Endothelial cell (in vitro differentiated cells): ENCODE results near the gene APOBEC2. TPM values are rescaled to one million over a fixed set of nuclear protein-coding genes. Genes with fewer than 3 reads are reported as not detected.
"Not testable (repeated sequence)": the region's sequence is repeated elsewhere in the genome, so short reads cannot be mapped to it uniquely, and the experiment has no call there.

ENCODE experiments used
- DNase-seq: peaks from one replicate; pipeline ENCODE4 v3.0.0; 2021; ENCODE audit warnings: low spot score
- H3K27ac Mint-ChIP-seq: one replicate; pipeline ENCODE4 v1.8.0; 2021; ENCODE audit warnings: mixed read lengths, inconsistent platforms; ENCODE audit not compliant: unreplicated experiment
- H3K27me3 Mint-ChIP-seq: one replicate; pipeline ENCODE4 v1.8.0; 2021; ENCODE audit warnings: mild to moderate bottlenecking, moderate library complexity, mixed read lengths, inconsistent platforms; ENCODE audit not compliant: unreplicated experiment
- H3K36me3 Mint-ChIP-seq: one replicate; pipeline ENCODE4 v1.8.0; 2021; ENCODE audit warnings: mild to moderate bottlenecking, low read depth, mixed read lengths, inconsistent platforms; ENCODE audit not compliant: unreplicated experiment
- H3K4me1 Mint-ChIP-seq: one replicate; pipeline ENCODE4 v1.8.0; 2021; ENCODE audit warnings: mild to moderate bottlenecking, mixed read lengths, inconsistent platforms; ENCODE audit not compliant: unreplicated experiment
- H3K4me3 Mint-ChIP-seq: one replicate; pipeline ENCODE4 v1.8.0; 2021; ENCODE audit warnings: mild to moderate bottlenecking, mixed read lengths, inconsistent platforms; ENCODE audit not compliant: unreplicated experiment
- H3K9me3 Mint-ChIP-seq: one replicate; pipeline ENCODE4 v1.8.0; 2021; ENCODE audit warnings: mixed read lengths, inconsistent platforms; ENCODE audit not compliant: unreplicated experiment
- total RNA-seq: library from RNA; stranded (reverse); fragmentation: NEBNext Ultra II Directional; extraction: Animal tissue kit (Norgen Biotek cat#: 25700); gene quantifications from one replicate; pipeline ENCODE4 v1.2.1, GENCODE V29; 2021; ENCODE audit not compliant: unreplicated experiment
- TF ChIP-seq, protein P1 (sequence below): fragments of 200-600 bp; sonication (generic); IDR thresholded peaks from one replicate; pipeline ENCODE4 v1.5.0; 2021; ENCODE audit warnings: antibody characterized with exemption; ENCODE audit not compliant: unreplicated experiment

The APOBEC2 gene
- total RNA-seq, 1 donor from 2014 or later: not detected

DNA sequence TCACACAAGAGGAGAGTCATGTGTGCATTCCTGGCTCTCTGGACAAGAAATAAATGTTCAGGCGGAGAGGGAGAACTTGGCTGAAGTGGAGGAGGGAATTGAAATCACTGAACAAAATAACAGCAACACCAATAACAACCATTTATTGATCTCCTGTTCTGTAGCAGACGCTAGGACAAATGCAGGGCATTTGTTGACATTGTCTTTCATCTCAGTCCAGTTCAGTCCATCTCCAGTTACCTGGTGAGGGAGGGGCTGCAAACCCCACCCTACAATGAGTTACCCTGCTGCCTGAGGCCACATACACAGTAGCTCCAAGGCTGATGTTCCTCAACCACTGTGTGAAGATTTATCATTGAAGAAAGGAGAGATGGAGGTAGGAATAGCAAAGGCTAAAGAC, 41.3 kb upstream of the APOBEC2 start:
- Mint-ChIP-seq H3K4me1 (no peaks in the 10 kb centered on the region), H3K36me3 (no peaks in the 10 kb centered on the region), H3K27me3 (peaks cover 4% of the 10 kb centered on the region), H3K27ac (no peak overlapping the region), H3K9me3 (no peaks in the 10 kb centered on the region), H3K4me3 (no peak overlapping the region)
- DNase-seq: no peak
- TF ChIP-seq, protein P1, sequence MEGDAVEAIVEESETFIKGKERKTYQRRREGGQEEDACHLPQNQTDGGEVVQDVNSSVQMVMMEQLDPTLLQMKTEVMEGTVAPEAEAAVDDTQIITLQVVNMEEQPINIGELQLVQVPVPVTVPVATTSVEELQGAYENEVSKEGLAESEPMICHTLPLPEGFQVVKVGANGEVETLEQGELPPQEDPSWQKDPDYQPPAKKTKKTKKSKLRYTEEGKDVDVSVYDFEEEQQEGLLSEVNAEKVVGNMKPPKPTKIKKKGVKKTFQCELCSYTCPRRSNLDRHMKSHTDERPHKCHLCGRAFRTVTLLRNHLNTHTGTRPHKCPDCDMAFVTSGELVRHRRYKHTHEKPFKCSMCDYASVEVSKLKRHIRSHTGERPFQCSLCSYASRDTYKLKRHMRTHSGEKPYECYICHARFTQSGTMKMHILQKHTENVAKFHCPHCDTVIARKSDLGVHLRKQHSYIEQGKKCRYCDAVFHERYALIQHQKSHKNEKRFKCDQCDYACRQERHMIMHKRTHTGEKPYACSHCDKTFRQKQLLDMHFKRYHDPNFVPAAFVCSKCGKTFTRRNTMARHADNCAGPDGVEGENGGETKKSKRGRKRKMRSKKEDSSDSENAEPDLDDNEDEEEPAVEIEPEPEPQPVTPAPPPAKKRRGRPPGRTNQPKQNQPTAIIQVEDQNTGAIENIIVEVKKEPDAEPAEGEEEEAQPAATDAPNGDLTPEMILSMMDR: no peak

DNA sequence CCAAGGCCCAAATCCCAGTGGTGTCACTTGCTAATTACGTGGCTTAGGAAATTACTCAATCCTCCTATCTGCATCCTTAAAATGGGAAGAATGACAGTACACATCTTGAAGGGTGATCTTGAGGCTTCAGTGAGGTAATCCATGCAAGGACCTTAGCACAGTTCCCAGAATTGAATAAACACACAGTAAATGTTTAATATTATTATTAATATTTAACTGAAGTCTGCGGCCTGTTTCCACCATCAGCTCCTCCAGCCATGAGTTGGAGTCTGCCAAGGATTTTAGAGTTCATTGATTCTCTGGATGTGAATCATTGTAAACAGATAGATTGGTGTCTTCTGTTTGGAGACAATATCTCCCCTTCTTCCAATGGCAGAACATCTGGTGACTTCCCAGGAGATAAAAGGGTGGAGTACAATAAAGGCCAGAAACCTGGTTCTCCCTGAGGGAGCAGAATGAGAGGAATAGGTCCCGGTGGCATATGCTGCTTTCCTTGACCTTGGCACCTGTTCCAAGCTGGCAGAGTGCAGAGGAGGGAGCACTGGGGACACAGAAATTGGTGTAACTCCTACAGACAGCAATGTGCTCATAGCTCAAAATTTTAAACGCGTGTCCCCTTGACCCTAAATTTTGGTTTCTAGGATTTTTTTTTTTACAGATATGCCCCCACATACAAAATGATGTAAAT, 39.4 kb upstream of the APOBEC2 start:
- TF ChIP-seq, protein P1: no peak
- H3K4me3 Mint-ChIP-seq: no peak overlapping the region
- peaks cover 4% of the 10 kb centered on the region for H3K27me3 Mint-ChIP-seq
- no peak overlapping the region for H3K27ac Mint-ChIP-seq
- no peaks in the 10 kb centered on the region for H3K9me3 Mint-ChIP-seq
- no peak for DNase-seq
- no peaks in the 10 kb centered on the region for H3K4me1 Mint-ChIP-seq
- peaks cover 1% of the 10 kb centered on the region for H3K36me3 Mint-ChIP-seq

DNA sequence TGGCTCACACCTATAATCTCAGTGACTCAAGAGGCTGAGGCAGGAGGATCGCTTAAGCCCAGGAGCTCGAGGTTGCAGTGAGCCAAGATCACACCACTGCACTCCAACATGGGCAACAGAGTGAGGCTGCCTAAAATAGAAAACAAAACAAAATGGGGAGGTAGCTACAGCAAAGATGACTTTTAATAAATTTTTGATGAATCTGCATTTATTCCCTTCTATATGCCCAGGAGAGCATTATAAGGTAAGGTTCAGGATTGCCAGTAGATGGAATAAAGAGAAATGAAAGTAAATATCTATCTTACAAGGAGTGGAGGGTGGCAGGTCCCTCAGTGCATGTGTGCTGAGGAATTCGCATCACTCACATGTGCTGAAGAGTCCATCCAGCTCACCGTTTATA, 38.2 kb upstream of the APOBEC2 start:
- TF ChIP-seq, protein P1: no peak
- Mint-ChIP-seq H3K9me3 (no peaks in the 10 kb centered on the region), H3K27ac (no peak overlapping the region), H3K36me3 (peaks cover 4% of the 10 kb centered on the region), H3K4me1 (no peaks in the 10 kb centered on the region), H3K27me3 (peaks cover 4% of the 10 kb centered on the region), H3K4me3 (no peak overlapping the region)
- no peak for DNase-seq

DNA sequence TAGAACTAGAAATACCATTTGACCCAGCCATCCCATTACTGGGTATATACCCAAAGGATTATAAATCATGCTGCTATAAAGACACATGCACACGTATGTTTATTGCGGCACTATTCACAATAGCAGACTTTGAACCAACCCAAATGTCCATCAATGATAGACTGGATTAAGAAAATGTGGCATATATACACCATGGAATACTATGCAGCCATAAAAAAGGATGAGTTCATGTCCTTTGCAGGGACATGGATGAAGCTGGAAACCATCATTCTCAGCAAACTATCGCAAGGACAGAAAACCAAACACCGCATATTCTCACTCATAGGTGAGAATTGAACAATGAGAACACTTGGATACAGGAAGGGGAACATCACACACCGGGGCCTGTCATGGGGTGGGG, 37.1 kb upstream of the APOBEC2 start:
- H3K4me1 Mint-ChIP-seq, H3K9me3 Mint-ChIP-seq, DNase-seq, H3K27ac Mint-ChIP-seq, H3K27me3 Mint-ChIP-seq, H3K36me3 Mint-ChIP-seq, H3K4me3 Mint-ChIP-seq: not testable (repeated sequence)

DNA sequence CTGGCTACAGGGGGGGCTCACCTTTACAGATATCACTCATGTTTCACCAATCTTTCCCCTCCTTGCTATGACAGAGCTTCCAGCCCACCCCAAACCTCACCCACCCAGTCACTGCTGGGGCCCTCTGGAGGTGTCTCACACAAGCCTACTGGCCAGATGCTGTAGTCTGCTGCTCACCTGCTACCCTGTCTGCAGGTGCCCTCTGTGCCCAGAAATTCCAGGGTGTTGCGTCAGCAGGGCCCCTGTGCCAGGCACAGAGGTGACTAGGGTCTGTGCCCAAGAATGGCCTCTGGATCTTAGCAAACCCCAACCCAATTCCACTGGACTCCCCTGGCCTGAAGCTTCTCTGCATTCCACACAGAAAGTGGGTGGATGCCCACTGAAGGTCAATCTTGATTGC, 35.3 kb upstream of the APOBEC2 start:
- H3K4me3 Mint-ChIP-seq: no peak overlapping the region
- no peaks in the 10 kb centered on the region for H3K4me1 Mint-ChIP-seq
- TF ChIP-seq, protein P1: no peak
- no peak overlapping the region for H3K27ac Mint-ChIP-seq
- H3K36me3 Mint-ChIP-seq: peaks cover 4% of the 10 kb centered on the region
- no peak for DNase-seq
- H3K27me3 Mint-ChIP-seq: peaks cover 4% of the 10 kb centered on the region
- H3K9me3 Mint-ChIP-seq: no peaks in the 10 kb centered on the region
